K562 (cell line): Measurements from ENCODE around the gene SH3TC1. TPM values are rescaled to one million over a fixed set of nuclear protein-coding genes. Genes with fewer than 3 reads are reported as not detected.
A peak's percentile ranks its signal among the peaks of the same experiment; 100 is the strongest.

ENCODE experiments used
- ATAC-seq: fragments of 200-7000 bp; cut with Tn5 transposase; 3 replicates; pipeline ENCODE4 v1.9.1; 2020; ENCODE audit warnings: moderate library complexity
- BruUV-seq: library from RNA; stranded (reverse); fragments of 400-500 nt; replicated peaks from 2 replicates; lab custom pipeline; 2021; lab: Mats Ljungman, UMichigan
- CTCF ChIA-PET: fragments of 300-600 bp; formaldehyde crosslinking; extraction: SDS; loops from one replicate; lab custom pipeline; 2021; ENCODE audit warnings: low intra/inter-chr PET ratio; lab: Yijun Ruan, JAX
- POLR2A ChIA-PET: fragments of 300-600, 350-650 bp; sonication (Branson Sonifier 250); formaldehyde crosslinking; extraction: SDS; loops from one replicate; lab custom pipeline; 2021; ENCODE audit warnings: antibody characterized with exemption, inconsistent platforms; lab: Yijun Ruan, JAX
- DNase-seq, 4 experiments: peaks; one replicate each; pipeline versions ENCODE4 v3.0.0 to v3.0.0-alpha.2; 2011 to 2018; ENCODE audit warnings: low spot score in 3 of 4, mixed read lengths in 3 of 4; ENCODE audit errors: extremely low read depth in 1 of 4
- FAIRE-seq: peaks from 2 replicates; lab custom pipeline; 2011; peaks lifted over from hg19 to GRCh38; lab: Jason Lieb, UNC
- H2AFZ ChIP-seq: 2 replicates; pipeline ENCODE4 v1.6.0; 2011; ENCODE audit warnings: low read depth, low read length, control low read depth, inconsistent platforms
- H3K27ac ChIP-seq: fragments of 200-600 bp; 3 replicates; pipeline ENCODE4 v1.8.0; 2011; ENCODE audit warnings: low read depth, mild to moderate bottlenecking, control low read depth, inconsistent platforms, low read length, moderate library complexity, mixed read lengths; ENCODE audit errors: extremely low read depth
- H3K27me3 ChIP-seq, 2 experiments: fragments of 300-600 bp in 1 of 2; 2 replicates in 1 of 2; 3 replicates in 1 of 2; pipeline versions ENCODE4 v1.6.0 to v1.8.0; 2011; ENCODE audit warnings: inconsistent platforms in 2 of 2, low read length in 2 of 2, mild to moderate bottlenecking in 1 of 2, mixed read lengths in 1 of 2, moderate library complexity in 1 of 2; ENCODE audit not compliant: control insufficient read depth in 2 of 2, insufficient read depth in 2 of 2
- H3K36me3 ChIP-seq: fragments of 300-600 bp; 3 replicates; pipeline ENCODE4 v1.8.0; 2011; ENCODE audit warnings: mild to moderate bottlenecking, low read length, inconsistent platforms; ENCODE audit not compliant: control insufficient read depth, insufficient read depth
- H3K4me1 ChIP-seq, 2 experiments: fragments of 200-600 bp in 1 of 2; replicated peaks in 1 of 2; 2 replicates in 1 of 2; 3 replicates in 1 of 2; pipeline versions ENCODE4 v1.5.1 to v1.8.0; 2011; ENCODE audit warnings: inconsistent platforms in 2 of 2, low read length in 2 of 2, mild to moderate bottlenecking in 1 of 2, mixed read lengths in 1 of 2, moderate library complexity in 1 of 2; ENCODE audit not compliant: control insufficient read depth in 2 of 2, insufficient read depth in 2 of 2
- H3K4me2 ChIP-seq: 2 replicates; pipeline ENCODE4 v1.6.1; 2011; ENCODE audit warnings: low read length, control low read depth, inconsistent platforms, mixed read lengths; ENCODE audit not compliant: insufficient read depth
- H3K4me3 ChIP-seq: fragments of 200-600 bp; sonication (generic), shearing (Covaris generic); 2 replicates; pipeline ENCODE4 v1.5.1; 2016; ENCODE audit warnings: control low read depth, inconsistent platforms
- H3K79me2 ChIP-seq: fragments of 200-600 bp; 3 replicates; pipeline ENCODE4 v1.8.0; 2011; ENCODE audit warnings: low read length, inconsistent platforms; ENCODE audit not compliant: control insufficient read depth, insufficient read depth
- H3K9ac ChIP-seq, 2 experiments: 2 replicates each; pipeline versions ENCODE4 v1.6.0 to v1.6.1; 2011; ENCODE audit warnings: low read depth in 2 of 2, low read length in 2 of 2, control low read depth in 1 of 2, inconsistent platforms in 1 of 2, mild to moderate bottlenecking in 1 of 2, mixed read lengths in 1 of 2; ENCODE audit not compliant: insufficient read depth in 1 of 2
- H3K9me1 ChIP-seq: one replicate; pipeline ENCODE4 v1.6.0; 2011; ENCODE audit warnings: inconsistent platforms, mild to moderate bottlenecking, low read length, moderate library complexity; ENCODE audit not compliant: control insufficient read depth, insufficient read depth
- H3K9me3 ChIP-seq: replicated peaks from 2 replicates; pipeline ENCODE4 v1.5.1; 2011; ENCODE audit warnings: low read depth, low read length, inconsistent platforms; ENCODE audit not compliant: control insufficient read depth, insufficient read depth
- H4K20me1 ChIP-seq: replicated peaks from 2 replicates; pipeline ENCODE4 v1.6.1; 2011; ENCODE audit warnings: low read length, inconsistent platforms, mixed read lengths; ENCODE audit not compliant: control insufficient read depth, insufficient read depth
- CBX1 ChIP-seq: sonication (generic); IDR thresholded peaks from 2 replicates; pipeline ENCODE4 v1.6.1; 2016; ENCODE audit warnings: antibody characterized with exemption, low read depth, mild to moderate bottlenecking
- RBM34 ChIP-seq: fragments of 200-400 bp; formaldehyde crosslinking; IDR thresholded peaks from 2 replicates; pipeline ENCODE4 v1.6.1; 2018; ENCODE audit warnings: low read length, borderline replicate concordance; ENCODE audit not compliant: insufficient read depth
- SIX5 ChIP-seq, 2 experiments: IDR thresholded peaks; 2 replicates each; pipeline ENCODE4 v1.6.1; 2011; ENCODE audit warnings: low read length in 2 of 2, borderline replicate concordance in 1 of 2, low read depth in 1 of 2, mild to moderate bottlenecking in 1 of 2, moderate library complexity in 1 of 2; ENCODE audit not compliant: insufficient read depth in 1 of 2
- SMAD4 ChIP-seq: fragments of 250-450 bp; sonication (Bioruptor Pico); conservative IDR thresholded peaks from 2 replicates; pipeline ENCODE4 v1.8.0; 2021; ENCODE audit warnings: inconsistent platforms, mild to moderate bottlenecking, moderate library complexity
- VEZF1 ChIP-seq: fragments of 200-800 bp; sonication (Bioruptor generic); IDR thresholded peaks from 2 replicates; pipeline ENCODE4 v1.6.1; 2017; ENCODE audit warnings: missing genetic modification characterization, missing compliant biosample characterization
- ZNF165 ChIP-seq: fragments of 250-450 bp; sonication (Bioruptor Pico); IDR thresholded peaks from 2 replicates; pipeline ENCODE4 v1.4.0; 2020; ENCODE audit warnings: borderline replicate concordance
- ZNF318 ChIP-seq, 2 experiments: fragments of 450-650 bp; IDR thresholded peaks; 2 replicates each; pipeline ENCODE4 v1.6.1; 2016; ENCODE audit warnings: mild to moderate bottlenecking in 2 of 2, borderline replicate concordance in 1 of 2, low read depth in 1 of 2, moderate library complexity in 1 of 2
- ZNF445 ChIP-seq: fragments of 250-450 bp; sonication (Bioruptor Pico); IDR thresholded peaks from 2 replicates; pipeline ENCODE4 v1.4.0; 2020; ENCODE audit warnings: low read depth, mild to moderate bottlenecking, moderate library complexity
- WGBS: fragments of 100-300 bp; shearing (Covaris generic); methylation state at CpG from one replicate; pipeline ENCODE4 v1.1.6; 2016; ENCODE audit warnings: low coverage, mixed read lengths; ENCODE audit not compliant: insufficient coverage; ENCODE audit errors: missing lambda C conversion rate; 5-methylcytosine and 5-hydroxymethylcytosine counted together
- in situ Hi-C: fragments of 300-500 bp; cut with MboI; formaldehyde crosslinking; loops from 4 replicates; pipeline ENCODE4 v1.15.0; 2018; ENCODE audit warnings: inconsistent platforms, mixed read lengths
- intact Hi-C: fragments of 100-400 bp; cut with micrococcal nuclease; formaldehyde crosslinking; loops from 2 replicates; pipeline ENCODE4 v1.14.2; 2022
- polyA plus RNA-seq, 8 experiments: library from polyadenylated mRNA; depleted of rRNA in 4 of 8; stranded (reverse) in 5 of 8; unstranded in 3 of 8; fragments of >200 nt; fragmentation: Nextera tagmentation in 2 of 8; fragmentation: Illumina TruSeq in 1 of 8; extraction: Ambion mirVana in 2 of 8; extraction: Trizol in 1 of 8; gene quantifications; 2 replicates each; pipeline versions ENCODE4 v1.2.1 to v1.2.3, GENCODE V29; 2011 to 2014; ENCODE audit warnings: inconsistent platforms in 1 of 8, missing spikeins in 1 of 8
- total RNA-seq, 7 experiments: library from RNA; depleted of rRNA in 6 of 7; stranded (reverse); fragments of >200 nt in 6 of 7; fragmentation: Illumina TruSeq in 2 of 7; extraction: Trizol in 2 of 7; gene quantifications; 2 replicates each; pipeline versions ENCODE4 v1.2.1 to v1.2.3, GENCODE V29; 2011 to 2021; ENCODE audit warnings: low replicate concordance in 1 of 7

The SH3TC1 gene
- total and polyA plus RNA-seq, 9 of the 15 experiments (the other 6 are each of a cell fraction or from before 2014, with no cell fraction given) = 0.04 to 2.1 (median 0.48) TPM; not detected in 1

GRCh38 chr4:8285976-8286718, 87.1 kb downstream of the SH3TC1 start (continued):
- peak; percentile 27; the same call in 1 of the 2 replicates for TF ChIP-seq VEZF1 (CRISPR knock-in tag)
- TF ChIP-seq, all 486 proteins: peak for 1

GRCh38 chr4:8286719-8287342, 87.7 kb downstream of the SH3TC1 start:
- Histone ChIP-seq H3K36me3 (no peaks in the 10 kb centered on the region), H3K9me3 (no peaks in the 10 kb centered on the region), H3K9me1 (no peaks in the 10 kb centered on the region), H4K20me1 (peaks cover 5% of the 10 kb centered on the region; the same call in 1 of the 2 replicates), H3K4me3 (no peak overlapping the region), H3K9ac (no peak overlapping the region; a peak in 1 of 4 replicates), H3K27ac (no peak overlapping the region), H3K27me3 (peaks cover 2 to 84% of the 10 kb centered on the region in 2 experiments; a peak in 4 of 5 replicates), H3K79me2 (no peaks in the 10 kb centered on the region), H3K4me1 (peaks cover 0 to 20% of the 10 kb centered on the region in 2 experiments; a peak in 2 of 5 replicates), H2AFZ (no peak overlapping the region), H3K4me2 (no peak overlapping the region)
- intact Hi-C loops (no loop called here), in situ Hi-C loops (no loop called here)
- BruUV-seq = no TSS peak
- ATAC-seq (no peak), FAIRE-seq (no peak), DNase-seq (no peak)
- WGBS = 18% methylated on average over 13 of the region's 15 CpGs
- CTCF ChIA-PET = no interaction called here
- POLR2A ChIA-PET = interaction anchor here (0.7 to 1.4 kb wide), 4 partner anchors 15 to 258 kb away, joined by 3 to 6 read pairs (median 4); no protein-coding TSS in a partner anchor
- TF ChIP-seq SMAD4 (CRISPR knock-in tag) (no peak), RBM34 (no peak), SIX5 (IDR thresholded peaks at IDR 0.05; ENCODE audit: borderline replicate concordance in 1 of 2, insufficient read depth in 1 of 2, low read depth in 1 of 2, low read length in 2 of 2) (no peak), ZNF165 (CRISPR knock-in tag) (no peak), ZNF318 (IDR thresholded peaks at IDR 0.05; ENCODE audit: borderline replicate concordance in 1 of 2, low read depth in 1 of 2) (no peak), CBX1 (no peak), ZNF445 (CRISPR knock-in tag) (no peak)
